Fibroblast of pulmonary artery (primary cell): ENCODE measurements around the gene SMCO3.

Experiments
- DNase-seq: peaks from one replicate; pipeline ENCODE4 v3.0.0-alpha.2; 2010; ENCODE audit warnings: low read depth
- H3K4me3 ChIP-seq: replicated peaks from 2 replicates; pipeline ENCODE4 v1.5.1; 2011; ENCODE audit warnings: low read depth, mild to moderate bottlenecking, control low read depth, low read length, moderate library complexity
- TF ChIP-seq, protein P1 (sequence below): IDR thresholded peaks from 2 replicates; pipeline ENCODE4 v1.5.1; 2011; ENCODE audit warnings: mild to moderate bottlenecking, control low read depth, low read length, inconsistent platforms; ENCODE audit errors: missing control alignments

SMCO3 gene

DNA sequence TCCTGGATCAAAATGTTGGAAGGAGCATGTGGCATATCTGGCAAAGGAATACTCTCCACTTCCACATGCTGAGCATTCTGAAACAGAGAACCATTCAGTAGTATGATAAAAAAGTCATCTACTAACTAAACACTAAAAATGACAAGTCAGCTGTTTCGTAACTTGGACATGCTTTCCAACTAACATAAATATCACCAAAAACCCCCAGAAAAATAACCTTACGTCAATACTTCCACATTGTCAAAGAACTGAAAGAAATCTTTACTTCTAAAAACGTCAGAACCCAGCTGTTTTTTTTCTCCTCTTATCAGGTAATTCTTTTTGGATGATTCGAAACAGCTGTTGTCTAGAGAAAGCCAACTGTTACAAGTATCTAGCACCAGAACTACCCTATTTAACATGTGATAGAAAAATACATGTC, 18.9 kb downstream of the SMCO3 start:
- peak; percentile 93 for DNase-seq
- TF ChIP-seq, protein P1, sequence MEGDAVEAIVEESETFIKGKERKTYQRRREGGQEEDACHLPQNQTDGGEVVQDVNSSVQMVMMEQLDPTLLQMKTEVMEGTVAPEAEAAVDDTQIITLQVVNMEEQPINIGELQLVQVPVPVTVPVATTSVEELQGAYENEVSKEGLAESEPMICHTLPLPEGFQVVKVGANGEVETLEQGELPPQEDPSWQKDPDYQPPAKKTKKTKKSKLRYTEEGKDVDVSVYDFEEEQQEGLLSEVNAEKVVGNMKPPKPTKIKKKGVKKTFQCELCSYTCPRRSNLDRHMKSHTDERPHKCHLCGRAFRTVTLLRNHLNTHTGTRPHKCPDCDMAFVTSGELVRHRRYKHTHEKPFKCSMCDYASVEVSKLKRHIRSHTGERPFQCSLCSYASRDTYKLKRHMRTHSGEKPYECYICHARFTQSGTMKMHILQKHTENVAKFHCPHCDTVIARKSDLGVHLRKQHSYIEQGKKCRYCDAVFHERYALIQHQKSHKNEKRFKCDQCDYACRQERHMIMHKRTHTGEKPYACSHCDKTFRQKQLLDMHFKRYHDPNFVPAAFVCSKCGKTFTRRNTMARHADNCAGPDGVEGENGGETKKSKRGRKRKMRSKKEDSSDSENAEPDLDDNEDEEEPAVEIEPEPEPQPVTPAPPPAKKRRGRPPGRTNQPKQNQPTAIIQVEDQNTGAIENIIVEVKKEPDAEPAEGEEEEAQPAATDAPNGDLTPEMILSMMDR = no peak

DNA sequence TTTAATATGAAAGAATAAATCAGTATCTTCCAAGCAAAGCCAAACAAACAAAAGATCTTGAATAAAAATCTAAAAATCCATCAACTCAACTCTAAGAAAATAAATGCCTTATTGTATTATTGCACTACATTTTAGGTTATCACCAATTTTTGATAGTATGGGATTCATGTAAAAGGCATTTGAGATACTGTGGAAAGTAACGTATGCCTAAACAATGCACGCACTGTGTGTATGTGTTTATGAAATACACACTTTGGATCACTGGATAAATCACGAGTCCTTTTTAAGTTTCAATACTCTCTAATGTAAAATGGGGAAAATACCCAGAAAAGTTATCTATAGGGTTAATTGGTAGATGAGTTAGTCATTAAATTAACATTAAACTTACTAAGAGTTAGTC, 28.4 kb downstream of the SMCO3 start:
- H3K4me3 ChIP-seq = no peak overlapping the region
- TF ChIP-seq, protein P1 = no peak

More for the DNA sequence above, 18.9 kb downstream of the SMCO3 start:
- H3K4me3 ChIP-seq = no peak overlapping the region

DNA sequence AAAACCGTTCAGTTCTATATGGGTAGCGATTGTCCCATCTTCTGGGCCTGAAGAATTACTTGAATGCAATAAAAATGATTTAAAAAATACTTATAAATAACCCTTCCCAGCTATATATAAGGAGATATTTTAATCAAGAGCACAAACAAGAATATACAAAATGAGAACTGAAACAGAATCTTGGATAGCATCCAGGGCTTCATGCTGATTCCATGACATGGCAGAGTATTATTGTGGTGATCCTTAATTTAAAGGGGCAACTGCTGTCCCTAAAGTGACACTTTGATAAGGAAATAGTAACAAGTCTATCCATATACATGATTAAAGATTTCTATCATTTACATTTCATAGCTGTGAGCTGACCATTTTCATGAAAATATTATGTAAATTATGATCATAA, 29.5 kb downstream of the SMCO3 start:
- TF ChIP-seq, protein P1 = no peak
- no peak for DNase-seq
- H3K4me3 ChIP-seq = no peak overlapping the region

More for the DNA sequence above, 28.4 kb downstream of the SMCO3 start:
- no peak for DNase-seq

DNA sequence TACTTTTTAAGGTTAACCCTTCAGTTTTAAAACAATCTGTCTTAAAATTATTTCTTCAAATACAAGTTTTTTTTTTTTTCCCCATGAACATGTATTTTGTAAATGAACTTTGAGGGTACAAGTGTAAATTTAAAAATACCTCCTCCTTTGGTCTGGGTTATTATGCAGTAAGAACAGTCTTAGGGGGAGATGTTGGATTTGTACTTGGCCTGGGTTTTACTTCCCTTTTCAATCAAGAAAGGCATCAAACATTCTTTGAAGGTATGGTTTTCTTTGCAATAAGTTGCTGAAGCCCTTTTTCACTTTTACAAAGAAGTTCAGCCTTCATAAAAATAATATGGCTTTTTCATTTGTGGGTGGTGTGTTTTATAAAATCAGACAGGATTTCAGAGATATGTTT, 31.2 kb downstream of the SMCO3 start:
- DNase-seq = no peak
- H3K4me3 ChIP-seq = no peak overlapping the region
- TF ChIP-seq, protein P1 = no peak

DNA sequence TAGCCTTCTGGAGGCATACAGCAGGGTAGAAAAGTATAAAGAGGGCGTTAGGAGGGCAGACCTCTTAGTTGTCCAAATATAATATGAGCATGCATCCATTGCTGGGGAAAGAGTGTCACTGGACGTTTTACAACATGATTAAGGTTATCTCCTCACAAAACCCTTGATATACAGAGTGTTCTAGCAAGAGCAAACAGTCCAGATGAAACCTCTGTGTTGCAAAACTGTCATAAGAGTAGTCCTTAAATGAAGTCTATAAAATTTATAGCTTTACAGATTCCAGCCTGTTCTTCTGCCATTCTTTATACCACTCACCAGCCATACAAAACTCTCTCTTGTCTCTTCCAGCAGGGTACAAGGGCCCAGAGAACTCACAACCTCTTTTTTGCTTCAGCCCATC, 32.4 kb downstream of the SMCO3 start:
- no peak for DNase-seq
- TF ChIP-seq, protein P1 = no peak

DNA sequence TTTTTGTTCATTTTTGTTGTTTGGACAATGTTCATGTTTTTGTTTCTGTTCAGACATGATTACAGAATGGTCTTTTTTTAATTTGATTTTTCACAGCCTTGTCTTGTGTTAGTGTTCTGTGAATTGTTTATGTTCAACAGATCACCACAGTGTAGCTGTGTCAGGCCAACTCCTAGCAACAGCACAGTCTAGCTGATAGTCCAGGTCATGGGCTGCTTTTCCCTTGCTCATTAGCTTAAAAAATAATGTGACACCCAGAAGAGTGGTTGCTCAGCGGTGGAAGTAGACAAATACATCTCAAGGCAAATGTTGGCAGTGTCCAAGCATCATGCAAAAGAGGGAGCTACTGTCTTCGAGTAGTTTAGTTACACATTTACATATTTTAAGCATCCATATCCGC, 33.1 kb downstream of the SMCO3 start:
- DNase-seq = no peak
- no peak overlapping the region for H3K4me3 ChIP-seq
- TF ChIP-seq, protein P1 = no peak

More for the DNA sequence above, 32.4 kb downstream of the SMCO3 start:
- H3K4me3 ChIP-seq = no peak overlapping the region

DNA sequence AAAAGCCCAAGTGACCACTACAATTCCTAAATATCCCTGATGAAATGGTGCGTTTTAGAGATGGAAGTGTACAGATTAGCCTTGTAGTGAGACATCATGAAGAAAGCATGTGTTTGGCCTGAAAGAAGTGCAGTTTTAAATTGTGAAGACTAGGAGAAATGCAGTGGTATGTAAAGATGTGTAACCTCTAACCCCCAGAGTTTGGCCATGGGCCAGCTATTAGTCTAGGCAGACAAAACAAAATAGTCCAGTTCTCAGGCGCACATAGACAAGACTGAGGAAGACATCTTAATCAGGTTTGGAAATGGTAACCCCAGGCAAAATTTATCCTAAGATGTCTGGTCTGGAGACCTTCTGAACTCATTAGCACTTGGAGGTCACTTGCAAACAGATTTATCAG, 34.1 kb downstream of the SMCO3 start:
- DNase-seq = no peak
- H3K4me3 ChIP-seq = no peak overlapping the region
- TF ChIP-seq, protein P1 = no peak
